HepG2 (cell line): Measurements from ENCODE around the gene CELSR2. TPM values are rescaled to one million over a fixed set of nuclear protein-coding genes. Genes with fewer than 3 reads are reported as not detected.
A peak's percentile ranks its signal among the peaks of the same experiment; 100 is the strongest.

ENCODE experiments used
- ATAC-seq: fragments of 200-7000 bp; cut with Tn5 transposase; 3 replicates; pipeline ENCODE4 v1.9.1; 2020; ENCODE audit warnings: mild to moderate bottlenecking, moderate library complexity
- BruUV-seq: library from RNA; stranded (reverse); fragments of 400-500 nt; replicated peaks from 2 replicates; lab custom pipeline; 2021; lab: Mats Ljungman, UMichigan
- CTCF ChIA-PET: fragments of 300-600 bp; formaldehyde crosslinking; extraction: SDS; loops from one replicate; lab custom pipeline; 2021; ENCODE audit warnings: low total read pairs, inconsistent platforms, low intra/inter-chr PET ratio; lab: Yijun Ruan, JAX
- POLR2A ChIA-PET: fragments of 350-600 bp; sonication (Branson Sonifier 250); formaldehyde crosslinking; loops from one replicate; lab custom pipeline; 2020; ENCODE audit warnings: antibody characterized with exemption, inconsistent platforms; lab: Yijun Ruan, JAX
- DNase-seq: peaks from one replicate; pipeline ENCODE4 v3.0.0-alpha.2; 2015; ENCODE audit warnings: low spot score
- FAIRE-seq: peaks from 3 replicates; lab custom pipeline; 2011; peaks lifted over from hg19 to GRCh38; lab: Jason Lieb, UNC
- H2AFZ ChIP-seq: one replicate; pipeline ENCODE4 v1.6.1; 2011; ENCODE audit warnings: low read length, inconsistent platforms
- H3K27ac ChIP-seq: fragments of 300-600 bp; 3 replicates; pipeline ENCODE4 v1.8.0; 2011; ENCODE audit warnings: mixed run types, mild to moderate bottlenecking, mixed read lengths, low read length, inconsistent platforms; ENCODE audit not compliant: insufficient read depth; ENCODE audit errors: extremely low read length
- H3K27me3 ChIP-seq, 2 experiments: fragments of 200-600 bp in 1 of 2; 2 replicates in 1 of 2; 3 replicates in 1 of 2; pipeline versions ENCODE4 v1.6.0 to v1.8.0; 2011; ENCODE audit warnings: low read length in 2 of 2, mild to moderate bottlenecking in 2 of 2, moderate library complexity in 2 of 2, inconsistent platforms in 1 of 2; ENCODE audit not compliant: insufficient read depth in 2 of 2, control insufficient read depth in 1 of 2
- H3K36me3 ChIP-seq, 2 experiments: fragments of 200-600 bp in 1 of 2; replicated peaks in 1 of 2; 2 replicates in 1 of 2; 3 replicates in 1 of 2; pipeline versions ENCODE4 v1.5.1 to v1.8.0; 2011; ENCODE audit warnings: low read length in 2 of 2, inconsistent platforms in 1 of 2; ENCODE audit not compliant: insufficient read depth in 2 of 2, control insufficient read depth in 1 of 2
- H3K4me1 ChIP-seq: 2 replicates; pipeline ENCODE4 v1.5.1; 2012; ENCODE audit warnings: low read length, inconsistent platforms; ENCODE audit not compliant: insufficient read depth
- H3K4me2 ChIP-seq: 2 replicates; pipeline ENCODE4 v1.6.0; 2011; ENCODE audit warnings: low read depth, low read length, inconsistent platforms
- H3K4me3 ChIP-seq, 3 experiments: fragments of 200-600 bp in 1 of 3; sonication (generic), shearing (Covaris generic) in 1 of 3; replicated peaks in 1 of 3; 2 replicates each; pipeline ENCODE4 v1.5.1; 2011 to 2016; ENCODE audit warnings: low read length in 3 of 3, inconsistent platforms in 2 of 3, low read depth in 2 of 3, mild to moderate bottlenecking in 2 of 3, control low read depth in 1 of 3, mixed read lengths in 1 of 3; ENCODE audit not compliant: insufficient read depth in 1 of 3
- H3K79me2 ChIP-seq: one replicate; pipeline ENCODE4 v1.6.1; 2011; ENCODE audit warnings: low read length, inconsistent platforms; ENCODE audit not compliant: insufficient read depth
- H3K9ac ChIP-seq: 2 replicates; pipeline ENCODE4 v1.6.0; 2011; ENCODE audit warnings: mild to moderate bottlenecking, low read depth, low read length, inconsistent platforms; ENCODE audit not compliant: insufficient read depth
- H3K9me3 ChIP-seq: 2 replicates; pipeline ENCODE4 v1.5.1; 2012; ENCODE audit warnings: mild to moderate bottlenecking, low read length
- H4K20me1 ChIP-seq: 2 replicates; pipeline ENCODE4 v1.6.0; 2011; ENCODE audit warnings: inconsistent platforms, mild to moderate bottlenecking, low read length, moderate library complexity; ENCODE audit not compliant: insufficient read depth
- ELF1 ChIP-seq: sonication (generic); formaldehyde crosslinking; IDR thresholded peaks from 2 replicates; pipeline ENCODE4 v1.4.0; 2020; ENCODE audit warnings: missing genetic modification reagents
- NFE2L2 ChIP-seq: fragments of 150-350 bp; IDR thresholded peaks from 2 replicates; pipeline ENCODE4 v1.6.1; 2014; ENCODE audit warnings: low read length
- SETDB1 ChIP-seq: sonication (generic); formaldehyde crosslinking; IDR thresholded peaks from 2 replicates; pipeline ENCODE4 v1.5.1; 2020; ENCODE audit warnings: missing genetic modification reagents, mild to moderate bottlenecking, borderline replicate concordance
- SMC3 ChIP-seq: IDR thresholded peaks from 2 replicates; pipeline ENCODE4 v1.6.1; 2011; ENCODE audit warnings: low read length, improper control_type of control experiment
- STAG1 ChIP-seq: sonication (generic); formaldehyde crosslinking; IDR thresholded peaks from 2 replicates; pipeline ENCODE4 v1.4.0; 2020; ENCODE audit warnings: missing genetic modification reagents
- TAF1 ChIP-seq: sonication (generic); formaldehyde crosslinking; IDR thresholded peaks from 2 replicates; pipeline ENCODE4 v1.4.0; 2020; ENCODE audit warnings: missing genetic modification reagents
- ZIK1 ChIP-seq: sonication (generic); formaldehyde crosslinking; IDR thresholded peaks from 2 replicates; pipeline ENCODE4 v1.5.0; 2020; ENCODE audit warnings: mild to moderate bottlenecking, low read depth, missing genetic modification reagents, borderline replicate concordance
- ZNF121 ChIP-seq: sonication (generic); formaldehyde crosslinking; IDR thresholded peaks from 2 replicates; pipeline ENCODE4 v1.5.0; 2020; ENCODE audit warnings: mild to moderate bottlenecking, missing genetic modification reagents
- ZNF230 ChIP-seq: sonication (generic); formaldehyde crosslinking; IDR thresholded peaks from 2 replicates; pipeline ENCODE4 v1.4.0; 2020; ENCODE audit warnings: mild to moderate bottlenecking, missing genetic modification reagents
- WGBS: methylation state at CpG from one replicate; pipeline ENCODE4 v1.1.6; 2017; ENCODE audit warnings: low lambda C conversion rate; 5-methylcytosine and 5-hydroxymethylcytosine counted together
- in situ Hi-C: cut with HindIII; loops from 2 replicates; pipeline ENCODE4 v1.10.0; 2017; ENCODE audit warnings: low pct_unique_long_range_greater_than_20kb; ENCODE audit not compliant: extremely low pct_ligation_motif_present
- intact Hi-C: fragments of 100-400 bp; cut with micrococcal nuclease; formaldehyde crosslinking; loops from one replicate; pipeline ENCODE4 v1.10.0; 2022; ENCODE audit not compliant: unreplicated experiment
- polyA plus RNA-seq, 8 experiments: library from polyadenylated mRNA; depleted of rRNA in 3 of 8; stranded (reverse) in 7 of 8; unstranded in 1 of 8; fragments of >200 nt; fragmentation: Illumina TruSeq in 4 of 8; extraction: Trizol in 4 of 8; gene quantifications; 2 replicates each; pipeline versions ENCODE4 v1.2.1 to v1.2.3, GENCODE V29; 2011 to 2016; ENCODE audit warnings: low read depth in 4 of 8, missing spikeins in 1 of 8, mixed read lengths in 1 of 8; ENCODE audit not compliant: insufficient read depth in 1 of 8
- total RNA-seq, 5 experiments: library from RNA; depleted of rRNA; stranded (reverse); fragments of >200 nt; fragmentation: Illumina TruSeq; extraction: Trizol; gene quantifications; 2 replicates each; pipeline ENCODE4 v1.2.3, GENCODE V29; 2016; ENCODE audit warnings: low read depth in 1 of 5
- TF ChIP-seq, protein P1 (sequence below), 2 experiments: sonication (generic) in 1 of 2; formaldehyde crosslinking in 1 of 2; IDR thresholded peaks; 2 replicates each; pipeline versions ENCODE4 v1.4.0 to v1.6.1; 2018 to 2020; ENCODE audit warnings: missing genetic modification reagents in 2 of 2, borderline replicate concordance in 1 of 2, low read depth in 1 of 2, mild to moderate bottlenecking in 1 of 2, missing biosample characterization in 1 of 2
- TF ChIP-seq, protein P2 (sequence below): sonication (generic); formaldehyde crosslinking; IDR thresholded peaks from one replicate; pipeline ENCODE4 v1.5.1; 2020; ENCODE audit warnings: mild to moderate bottlenecking, missing genetic modification reagents; ENCODE audit errors: not compliant biosample characterization
- TF ChIP-seq, protein P3 (sequence below): IDR thresholded peaks from 2 replicates; pipeline ENCODE4 v1.6.1; 2016; ENCODE audit warnings: control low read depth

CELSR2 gene
- total and polyA plus RNA-seq, 2 of the 13 experiments (the other 11 are each of a cell fraction or from before 2014, with no cell fraction given): 4.0 to 6.6 TPM

DNA sequence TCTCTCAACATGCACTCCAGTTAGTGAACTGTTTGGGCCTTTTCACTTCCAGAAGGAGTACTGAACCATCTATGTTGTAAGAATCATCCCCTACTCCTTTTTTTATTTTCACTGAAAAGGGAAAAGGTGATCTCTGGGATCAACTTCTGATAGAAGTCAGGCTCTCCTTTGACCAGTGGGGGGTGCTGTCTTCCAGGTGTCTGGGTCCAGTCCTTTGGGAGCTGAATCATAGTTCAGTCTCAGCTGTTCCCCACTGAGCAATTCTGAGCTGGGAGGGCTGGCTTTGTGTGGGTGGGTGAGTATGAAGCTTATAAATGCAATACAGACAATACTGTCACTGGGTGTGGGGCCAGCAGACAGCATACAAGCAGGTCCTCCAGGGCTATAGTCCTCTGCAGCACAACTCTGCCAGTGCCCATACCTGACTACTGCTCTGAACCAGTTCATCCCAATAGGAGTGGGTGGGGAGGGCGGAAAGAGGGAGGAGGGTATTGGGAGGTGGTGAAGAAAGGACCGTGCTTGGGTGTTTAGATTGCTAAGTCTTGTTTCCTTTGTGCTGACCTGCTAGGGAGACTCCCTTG is 48.1 kb upstream of the CELSR2 start (continued):
- TF ChIP-seq, protein P1, sequence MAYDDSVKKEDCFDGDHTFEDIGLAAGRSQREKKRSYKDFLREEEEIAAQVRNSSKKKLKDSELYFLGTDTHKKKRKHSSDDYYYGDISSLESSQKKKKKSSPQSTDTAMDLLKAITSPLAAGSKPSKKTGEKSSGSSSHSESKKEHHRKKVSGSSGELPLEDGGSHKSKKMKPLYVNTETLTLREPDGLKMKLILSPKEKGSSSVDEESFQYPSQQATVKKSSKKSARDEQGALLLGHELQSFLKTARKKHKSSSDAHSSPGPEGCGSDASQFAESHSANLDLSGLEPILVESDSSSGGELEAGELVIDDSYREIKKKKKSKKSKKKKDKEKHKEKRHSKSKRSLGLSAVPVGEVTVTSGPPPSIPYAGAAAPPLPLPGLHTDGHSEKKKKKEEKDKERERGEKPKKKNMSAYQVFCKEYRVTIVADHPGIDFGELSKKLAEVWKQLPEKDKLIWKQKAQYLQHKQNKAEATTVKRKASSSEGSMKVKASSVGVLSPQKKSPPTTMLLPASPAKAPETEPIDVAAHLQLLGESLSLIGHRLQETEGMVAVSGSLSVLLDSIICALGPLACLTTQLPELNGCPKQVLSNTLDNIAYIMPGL (CRISPR knock-in tag; IDR thresholded peaks at IDR 0.05; ENCODE audit: borderline replicate concordance in 1 of 2, low read depth in 1 of 2): peak in 1 of 2 experiments; percentile 42; a peak in 1 of 4 replicates
- TF ChIP-seq STAG1 (CRISPR knock-in tag): peak; percentile 68
- TF ChIP-seq ZNF230 (CRISPR knock-in tag): no peak
- no peak for TF ChIP-seq ZNF121 (CRISPR knock-in tag)
- TF ChIP-seq ZIK1 (CRISPR knock-in tag): no peak
- TF ChIP-seq SMC3: peak; percentile 59; the same call in 1 of the 2 replicates

DNA sequence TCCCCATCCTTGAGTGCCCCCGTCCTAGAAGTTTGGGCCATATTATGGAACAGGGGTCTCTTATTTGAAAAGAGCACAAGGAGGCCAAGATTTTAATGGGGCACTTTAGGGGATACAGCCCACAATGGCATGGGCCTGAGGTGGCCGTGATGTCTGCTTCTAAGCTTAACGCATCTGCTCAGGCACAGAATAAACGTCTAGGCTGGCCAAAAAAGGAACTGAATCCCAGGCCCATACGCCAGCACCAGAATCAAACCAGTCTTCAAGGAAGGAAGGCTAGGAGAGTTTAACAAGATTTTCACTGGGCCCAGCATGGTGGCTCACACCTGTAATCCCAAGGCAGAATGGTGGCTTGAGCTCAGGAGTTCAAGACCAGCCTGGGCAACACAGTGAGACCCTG is 44.9 kb upstream of the CELSR2 start:
- 40% methylated on average over 5 of the region's 5 CpGs for WGBS
- intact Hi-C loops: loop anchor here (5.0 kb wide), 1 partner anchor 33 kb away; no protein-coding TSS in a partner anchor
- TF ChIP-seq TAF1: no peak
- TF ChIP-seq, protein P2, sequence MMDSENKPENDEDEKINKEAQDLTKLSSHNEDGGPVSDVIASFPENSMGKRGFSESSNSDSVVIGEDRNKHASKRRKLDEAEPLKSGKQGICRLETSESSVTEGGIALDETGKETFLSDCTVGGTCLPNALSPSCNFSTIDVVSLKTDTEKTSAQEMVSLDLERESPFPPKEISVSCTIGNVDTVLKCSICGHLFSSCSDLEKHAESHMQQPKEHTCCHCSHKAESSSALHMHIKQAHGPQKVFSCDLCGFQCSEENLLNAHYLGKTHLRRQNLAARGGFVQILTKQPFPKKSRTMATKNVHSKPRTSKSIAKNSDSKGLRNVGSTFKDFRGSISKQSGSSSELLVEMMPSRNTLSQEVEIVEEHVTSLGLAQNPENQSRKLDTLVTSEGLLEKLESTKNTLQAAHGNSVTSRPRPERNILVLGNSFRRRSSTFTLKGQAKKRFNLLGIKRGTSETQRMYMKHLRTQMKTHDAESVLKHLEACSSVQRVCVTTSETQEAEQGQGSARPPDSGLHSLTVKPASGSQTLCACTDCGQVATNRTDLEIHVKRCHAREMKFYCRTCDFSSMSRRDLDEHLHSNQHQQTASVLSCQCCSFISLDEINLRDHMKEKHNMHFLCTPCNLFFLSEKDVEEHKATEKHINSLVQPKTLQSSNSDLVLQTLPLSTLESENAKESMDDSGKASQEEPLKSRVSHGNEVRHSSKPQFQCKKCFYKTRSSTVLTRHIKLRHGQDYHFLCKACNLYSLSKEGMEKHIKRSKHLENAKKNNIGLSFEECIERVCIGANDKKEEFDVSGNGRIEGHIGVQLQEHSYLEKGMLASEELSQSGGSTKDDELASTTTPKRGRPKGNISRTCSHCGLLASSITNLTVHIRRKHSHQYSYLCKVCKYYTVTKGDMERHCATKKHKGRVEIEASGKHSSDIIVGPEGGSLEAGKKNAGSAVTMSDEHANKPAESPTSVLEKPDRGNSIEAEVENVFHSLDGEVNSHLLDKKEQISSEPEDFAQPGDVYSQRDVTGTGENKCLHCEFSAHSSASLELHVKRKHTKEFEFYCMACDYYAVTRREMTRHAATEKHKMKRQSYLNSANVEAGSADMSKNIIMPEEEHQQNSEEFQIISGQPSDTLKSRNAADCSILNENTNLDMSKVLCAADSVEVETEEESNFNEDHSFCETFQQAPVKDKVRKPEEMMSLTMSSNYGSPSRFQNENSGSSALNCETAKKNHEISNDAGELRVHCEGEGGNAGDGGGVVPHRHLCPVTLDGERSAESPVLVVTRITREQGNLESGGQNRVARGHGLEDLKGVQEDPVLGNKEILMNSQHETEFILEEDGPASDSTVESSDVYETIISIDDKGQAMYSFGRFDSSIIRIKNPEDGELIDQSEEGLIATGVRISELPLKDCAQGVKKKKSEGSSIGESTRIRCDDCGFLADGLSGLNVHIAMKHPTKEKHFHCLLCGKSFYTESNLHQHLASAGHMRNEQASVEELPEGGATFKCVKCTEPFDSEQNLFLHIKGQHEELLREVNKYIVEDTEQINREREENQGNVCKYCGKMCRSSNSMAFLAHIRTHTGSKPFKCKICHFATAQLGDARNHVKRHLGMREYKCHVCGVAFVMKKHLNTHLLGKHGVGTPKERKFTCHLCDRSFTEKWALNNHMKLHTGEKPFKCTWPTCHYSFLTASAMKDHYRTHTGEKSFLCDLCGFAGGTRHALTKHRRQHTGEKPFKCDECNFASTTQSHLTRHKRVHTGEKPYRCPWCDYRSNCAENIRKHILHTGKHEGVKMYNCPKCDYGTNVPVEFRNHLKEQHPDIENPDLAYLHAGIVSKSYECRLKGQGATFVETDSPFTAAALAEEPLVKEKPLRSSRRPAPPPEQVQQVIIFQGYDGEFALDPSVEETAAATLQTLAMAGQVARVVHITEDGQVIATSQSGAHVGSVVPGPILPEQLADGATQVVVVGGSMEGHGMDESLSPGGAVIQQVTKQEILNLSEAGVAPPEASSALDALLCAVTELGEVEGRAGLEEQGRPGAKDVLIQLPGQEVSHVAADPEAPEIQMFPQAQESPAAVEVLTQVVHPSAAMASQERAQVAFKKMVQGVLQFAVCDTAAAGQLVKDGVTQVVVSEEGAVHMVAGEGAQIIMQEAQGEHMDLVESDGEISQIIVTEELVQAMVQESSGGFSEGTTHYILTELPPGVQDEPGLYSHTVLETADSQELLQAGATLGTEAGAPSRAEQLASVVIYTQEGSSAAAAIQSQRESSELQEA (CRISPR knock-in tag): no peak
- TF ChIP-seq NFE2L2: no peak
- no peak for TF ChIP-seq SETDB1 (CRISPR knock-in tag)
- TF ChIP-seq, protein P3, sequence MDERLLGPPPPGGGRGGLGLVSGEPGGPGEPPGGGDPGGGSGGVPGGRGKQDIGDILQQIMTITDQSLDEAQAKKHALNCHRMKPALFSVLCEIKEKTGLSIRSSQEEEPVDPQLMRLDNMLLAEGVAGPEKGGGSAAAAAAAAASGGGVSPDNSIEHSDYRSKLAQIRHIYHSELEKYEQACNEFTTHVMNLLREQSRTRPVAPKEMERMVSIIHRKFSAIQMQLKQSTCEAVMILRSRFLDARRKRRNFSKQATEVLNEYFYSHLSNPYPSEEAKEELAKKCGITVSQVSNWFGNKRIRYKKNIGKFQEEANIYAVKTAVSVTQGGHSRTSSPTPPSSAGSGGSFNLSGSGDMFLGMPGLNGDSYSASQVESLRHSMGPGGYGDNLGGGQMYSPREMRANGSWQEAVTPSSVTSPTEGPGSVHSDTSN (CRISPR knock-in tag): no peak
- no peak for TF ChIP-seq ELF1 (CRISPR knock-in tag)

More for the DNA sequence above, 44.9 kb upstream of the CELSR2 start:
- DNase-seq: no peak
- Histone ChIP-seq H3K4me1 (peaks cover 16% of the 10 kb centered on the region), H3K27me3 (peaks cover 0 to 7% of the 10 kb centered on the region in 2 experiments; a peak in 1 of 5 replicates), H2AFZ (no peak overlapping the region), H3K9me3 (no peaks in the 10 kb centered on the region), H3K4me2 (no peak overlapping the region), H3K36me3 (no peaks in the 10 kb centered on the region), H3K9ac (no peak overlapping the region), H3K79me2 (no peaks in the 10 kb centered on the region), H3K4me3 (no peak overlapping the region), H4K20me1 (no peaks in the 10 kb centered on the region), H3K27ac (no peak overlapping the region)
- CTCF ChIA-PET: no interaction called here
- POLR2A ChIA-PET: no interaction called here
- ATAC-seq: no peak
- BruUV-seq: no TSS peak
- in situ Hi-C loops: loop anchor here (5.0 kb wide), 1 partner anchor 58 kb away; no protein-coding TSS in a partner anchor
- no peak for FAIRE-seq
